Endothelial cell of umbilical vein (primary cell): ENCODE results near the gene KBTBD6.

Source experiments
- CTCF ChIP-seq, 2 donors: IDR thresholded peaks; 1 replicate in 1 of 2; 2 replicates in 1 of 2; pipeline ENCODE4 v1.5.1; 2011; ENCODE audit warnings: low read length in 2 of 2, mild to moderate bottlenecking in 2 of 2, moderate library complexity in 2 of 2, control low read depth in 1 of 2, inconsistent platforms in 1 of 2, low read depth in 1 of 2; ENCODE audit not compliant: insufficient read depth in 1 of 2; ENCODE audit errors: extremely low read depth in 1 of 2
- JUN ChIP-seq: IDR thresholded peaks from 2 replicates; pipeline ENCODE4 v1.6.1; 2011; ENCODE audit warnings: borderline replicate concordance, low read depth; ENCODE audit not compliant: insufficient read length, insufficient read depth

- no peak for TF ChIP-seq CTCF (IDR thresholded peaks at IDR 0.05; ENCODE audit: extremely low read depth in 1 of 2, insufficient read depth in 1 of 2, low read depth in 1 of 2, low read length in 2 of 2)
- TF ChIP-seq JUN: no peak
Observed at GRCh38 chr13:41156620-41157019, 24.0 kb upstream of the KBTBD6 start.
